ENCODE measurements around the gene DEFB108B. TPM values are rescaled to one million over a fixed set of nuclear protein-coding genes. Genes with fewer than 3 reads are reported as not detected.
"Not testable (repeated sequence)": the region's sequence is repeated elsewhere in the genome, so short reads cannot be mapped to it uniquely, and the experiment has no call there.

DEFB108B gene
- total and polyA plus RNA-seq, 4 donors, result not detected

DNA sequence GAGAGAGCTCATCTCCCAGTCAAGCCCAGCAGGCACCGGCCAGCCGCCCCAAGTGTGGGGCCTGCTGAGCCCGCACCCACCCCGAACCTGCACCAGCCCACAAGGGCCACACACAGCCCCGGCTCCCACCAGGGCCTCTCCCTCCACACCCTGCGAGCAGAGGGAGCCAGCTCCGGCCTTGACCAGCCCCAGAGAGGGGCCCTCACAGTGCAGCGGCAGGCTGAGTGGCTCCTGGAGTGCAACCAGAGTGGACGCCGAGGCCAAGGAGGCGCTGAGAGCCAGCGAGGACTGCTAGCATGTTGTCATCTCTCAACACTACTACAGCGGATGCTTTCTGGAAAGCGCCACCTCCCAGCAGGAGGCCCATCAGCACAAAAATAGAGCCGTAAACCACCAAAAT lies 10.9 kb downstream of the DEFB108B start:
- no peaks in the 10 kb centered on the region for H3K36me3 ChIP-seq (ENCODE audit: control insufficient read depth in 1 of 2, insufficient read depth in 2 of 2, low read length in 1 of 2)
- no peaks in the 10 kb centered on the region for H3K27me3 ChIP-seq (ENCODE audit: control insufficient read depth in 1 of 2, insufficient read depth in 2 of 2, low read length in 1 of 2)
- no peaks in the 10 kb centered on the region for H3K9me3 ChIP-seq (ENCODE audit: control insufficient read depth, low read length)
- DNase-seq (no peak), ATAC-seq (ENCODE audit: low FRiP score) (no peak)
- H3K27ac ChIP-seq (ENCODE audit: low read depth in 1 of 2, low read length in 2 of 2), result no peak overlapping the region
- H3K4me1 ChIP-seq (ENCODE audit: control insufficient read depth in 1 of 2, insufficient read depth in 2 of 2, low read length in 2 of 2), result no peaks in the 10 kb centered on the region
- intact Hi-C loops (cut with DNase I), result no loop called here
- 52 to 62% methylated on average over 15 of the region's 15 CpGs for WGBS, 2 donors
- no peak overlapping the region for H3K4me3 ChIP-seq (ENCODE audit: low read length in 2 of 2)

- H3K36me3 ChIP-seq (ENCODE audit: control insufficient read depth in 1 of 2, insufficient read depth in 2 of 2, low read length in 1 of 2); ATAC-seq (ENCODE audit: low FRiP score); H3K4me1 ChIP-seq (ENCODE audit: control insufficient read depth in 1 of 2, insufficient read depth in 2 of 2, low read length in 2 of 2); H3K4me3 ChIP-seq (ENCODE audit: low read length in 2 of 2); intact Hi-C loops (cut with DNase I); H3K27ac ChIP-seq (ENCODE audit: low read depth in 1 of 2, low read length in 2 of 2); H3K9me3 ChIP-seq (ENCODE audit: control insufficient read depth, low read length); DNase-seq; H3K27me3 ChIP-seq (ENCODE audit: control insufficient read depth in 1 of 2, insufficient read depth in 2 of 2, low read length in 1 of 2): not testable (repeated sequence)
- 85 to 93% methylated on average over 2 of the region's 2 CpGs for WGBS, 2 donors
Measured at GRCh38 chr11:71853895-71854294, 20.9 kb downstream of the DEFB108B start.

- H3K27ac ChIP-seq (ENCODE audit: low read depth in 1 of 2, low read length in 2 of 2); intact Hi-C loops (cut with DNase I); H3K4me1 ChIP-seq (ENCODE audit: control insufficient read depth in 1 of 2, insufficient read depth in 2 of 2, low read length in 2 of 2); H3K4me3 ChIP-seq (ENCODE audit: low read length in 2 of 2); H3K27me3 ChIP-seq (ENCODE audit: control insufficient read depth in 1 of 2, insufficient read depth in 2 of 2, low read length in 1 of 2); ATAC-seq (ENCODE audit: low FRiP score); H3K36me3 ChIP-seq (ENCODE audit: control insufficient read depth in 1 of 2, insufficient read depth in 2 of 2, low read length in 1 of 2); DNase-seq; H3K9me3 ChIP-seq (ENCODE audit: control insufficient read depth, low read length): not testable (repeated sequence)
- WGBS, 2 donors, result 61 to 67% methylated on average over 2 of the region's 2 CpGs
Measured at GRCh38 chr11:71855880-71856279, 22.9 kb downstream of the DEFB108B start.

GRCh38 chr11:71860835-71861234 lies 27.8 kb downstream of the DEFB108B start:
- intact Hi-C loops (cut with DNase I); H3K27me3 ChIP-seq (ENCODE audit: control insufficient read depth in 1 of 2, insufficient read depth in 2 of 2, low read length in 1 of 2); H3K36me3 ChIP-seq (ENCODE audit: control insufficient read depth in 1 of 2, insufficient read depth in 2 of 2, low read length in 1 of 2); H3K27ac ChIP-seq (ENCODE audit: low read depth in 1 of 2, low read length in 2 of 2); ATAC-seq (ENCODE audit: low FRiP score); H3K9me3 ChIP-seq (ENCODE audit: control insufficient read depth, low read length); DNase-seq; H3K4me1 ChIP-seq (ENCODE audit: control insufficient read depth in 1 of 2, insufficient read depth in 2 of 2, low read length in 2 of 2); H3K4me3 ChIP-seq (ENCODE audit: low read length in 2 of 2): not testable (repeated sequence)
- WGBS, 2 donors, result 95 to 98% methylated on average over 3 of the region's 3 CpGs

DNA sequence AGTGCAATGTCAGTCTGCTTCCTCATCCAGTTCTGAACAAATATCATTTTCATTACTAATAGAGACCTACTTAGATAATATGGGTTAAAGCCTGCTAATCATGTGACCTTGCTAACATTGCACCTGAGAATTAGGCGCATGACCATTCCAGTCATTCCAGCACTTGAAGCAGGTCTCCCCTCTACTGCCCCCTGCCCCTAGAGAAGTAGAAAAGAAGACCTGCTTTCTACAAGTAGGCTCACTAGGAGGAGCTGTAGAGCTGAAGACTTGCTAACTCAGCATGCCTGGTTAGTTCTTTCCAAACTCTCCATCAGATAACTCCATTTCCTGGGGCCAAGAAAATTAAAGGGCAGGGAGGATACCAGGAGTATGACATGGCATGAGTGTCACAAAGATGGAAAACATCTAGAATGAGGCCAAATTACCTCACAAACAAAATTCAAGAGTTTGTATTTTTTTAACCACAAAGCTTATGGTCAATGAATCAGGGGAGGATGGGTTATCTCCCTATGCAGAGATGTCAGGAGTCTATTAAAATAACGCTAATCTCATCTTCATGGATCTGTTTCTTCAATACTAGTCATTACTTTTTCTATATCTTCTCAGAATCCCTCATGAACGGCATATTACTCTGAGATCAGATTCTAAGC lies 31.1 kb downstream of the DEFB108B start:
- intact Hi-C loops (cut with DNase I); ATAC-seq (ENCODE audit: low FRiP score); H3K27ac ChIP-seq (ENCODE audit: low read depth in 1 of 2, low read length in 2 of 2); H3K4me1 ChIP-seq (ENCODE audit: control insufficient read depth in 1 of 2, insufficient read depth in 2 of 2, low read length in 2 of 2); H3K36me3 ChIP-seq (ENCODE audit: control insufficient read depth in 1 of 2, insufficient read depth in 2 of 2, low read length in 1 of 2); H3K9me3 ChIP-seq (ENCODE audit: control insufficient read depth, low read length); H3K4me3 ChIP-seq (ENCODE audit: low read length in 2 of 2); H3K27me3 ChIP-seq (ENCODE audit: control insufficient read depth in 1 of 2, insufficient read depth in 2 of 2, low read length in 1 of 2): not testable (repeated sequence)
- 61 to 62% methylated on average over 3 of the region's 3 CpGs for WGBS, 2 donors
- peak in 1 of 2 donors; percentile 21 for DNase-seq

DNA sequence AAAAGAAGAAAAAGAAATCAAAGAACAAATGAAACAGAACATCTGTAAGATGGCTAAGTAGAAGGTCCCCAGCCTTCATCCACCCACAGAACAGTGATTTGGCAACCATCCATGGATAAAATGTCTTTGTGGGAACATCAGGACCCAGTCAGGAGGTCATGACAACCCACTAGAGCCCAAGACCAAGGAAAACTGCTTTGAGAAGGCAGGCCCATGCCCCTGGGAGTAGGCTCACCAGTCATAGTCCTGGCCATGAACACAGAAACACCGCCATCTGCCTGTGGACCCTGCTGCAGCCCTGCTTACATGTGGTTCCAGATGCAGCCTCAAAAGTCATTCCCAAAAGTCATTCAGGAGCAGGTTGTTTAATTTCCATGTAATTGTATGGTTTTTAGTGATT lies 34.2 kb downstream of the DEFB108B start:
- 88 to 89% methylated on average over 1 of the region's 1 CpG for WGBS, 2 donors
- H3K4me3 ChIP-seq (ENCODE audit: low read length in 2 of 2); intact Hi-C loops (cut with DNase I); ATAC-seq (ENCODE audit: low FRiP score); H3K9me3 ChIP-seq (ENCODE audit: control insufficient read depth, low read length); H3K4me1 ChIP-seq (ENCODE audit: control insufficient read depth in 1 of 2, insufficient read depth in 2 of 2, low read length in 2 of 2); DNase-seq; H3K27ac ChIP-seq (ENCODE audit: low read depth in 1 of 2, low read length in 2 of 2); H3K27me3 ChIP-seq (ENCODE audit: control insufficient read depth in 1 of 2, insufficient read depth in 2 of 2, low read length in 1 of 2); H3K36me3 ChIP-seq (ENCODE audit: control insufficient read depth in 1 of 2, insufficient read depth in 2 of 2, low read length in 1 of 2): not testable (repeated sequence)

GRCh38 chr11:71869931-71870330 lies 36.9 kb downstream of the DEFB108B start:
- H3K27me3 ChIP-seq (ENCODE audit: control insufficient read depth in 1 of 2, insufficient read depth in 2 of 2, low read length in 1 of 2); ATAC-seq (ENCODE audit: low FRiP score); H3K27ac ChIP-seq (ENCODE audit: low read depth in 1 of 2, low read length in 2 of 2); H3K4me1 ChIP-seq (ENCODE audit: control insufficient read depth in 1 of 2, insufficient read depth in 2 of 2, low read length in 2 of 2); H3K9me3 ChIP-seq (ENCODE audit: control insufficient read depth, low read length); H3K4me3 ChIP-seq (ENCODE audit: low read length in 2 of 2); DNase-seq; intact Hi-C loops (cut with DNase I); H3K36me3 ChIP-seq (ENCODE audit: control insufficient read depth in 1 of 2, insufficient read depth in 2 of 2, low read length in 1 of 2): not testable (repeated sequence)
- WGBS, 2 donors, result 95 to 96% methylated on average over 3 of the region's 3 CpGs

DNA sequence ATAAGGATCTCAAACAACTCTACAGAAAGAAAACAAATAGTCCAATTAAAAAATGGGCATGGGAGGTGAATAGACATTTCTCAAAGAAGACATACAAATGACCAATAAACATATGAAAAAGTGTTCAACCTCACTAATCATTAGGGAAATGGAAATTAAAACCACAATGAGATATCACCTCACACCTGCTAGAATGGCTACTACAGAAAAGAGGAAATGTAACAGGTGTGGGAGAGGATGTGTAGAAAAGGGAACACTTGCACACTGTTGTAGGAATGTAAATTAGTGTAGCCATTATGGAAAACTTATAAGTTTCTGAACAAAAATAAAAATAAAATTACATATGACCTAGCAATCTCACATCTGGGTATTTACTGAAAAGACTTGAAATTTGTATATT lies 37.7 kb downstream of the DEFB108B start:
- H3K9me3 ChIP-seq (ENCODE audit: control insufficient read depth, low read length); H3K4me3 ChIP-seq (ENCODE audit: low read length in 2 of 2); intact Hi-C loops (cut with DNase I); H3K36me3 ChIP-seq (ENCODE audit: control insufficient read depth in 1 of 2, insufficient read depth in 2 of 2, low read length in 1 of 2); DNase-seq; H3K4me1 ChIP-seq (ENCODE audit: control insufficient read depth in 1 of 2, insufficient read depth in 2 of 2, low read length in 2 of 2); ATAC-seq (ENCODE audit: low FRiP score); H3K27me3 ChIP-seq (ENCODE audit: control insufficient read depth in 1 of 2, insufficient read depth in 2 of 2, low read length in 1 of 2); H3K27ac ChIP-seq (ENCODE audit: low read depth in 1 of 2, low read length in 2 of 2): not testable (repeated sequence)

DNA sequence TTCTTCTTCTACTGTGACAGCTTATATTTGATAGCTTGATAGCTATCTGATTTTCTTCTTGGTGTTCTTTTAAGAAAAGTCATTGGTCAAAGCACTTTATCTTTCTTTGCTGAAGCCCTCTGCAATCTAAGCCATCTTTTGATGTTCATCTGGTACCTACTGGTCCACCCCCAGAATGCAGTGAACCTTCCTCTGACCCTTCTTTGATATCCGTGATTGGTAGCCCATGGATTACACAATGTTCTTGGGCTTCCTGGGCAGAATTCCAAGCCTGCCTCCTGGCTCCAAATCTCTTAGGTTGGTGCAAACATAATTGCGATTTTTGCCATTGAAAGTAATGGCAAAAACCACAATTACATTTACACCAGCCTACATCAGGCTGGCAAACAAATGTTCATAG lies 43.3 kb downstream of the DEFB108B start:
- intact Hi-C loops (cut with DNase I); H3K4me1 ChIP-seq (ENCODE audit: control insufficient read depth in 1 of 2, insufficient read depth in 2 of 2, low read length in 2 of 2); H3K4me3 ChIP-seq (ENCODE audit: low read length in 2 of 2); DNase-seq; ATAC-seq (ENCODE audit: low FRiP score); H3K36me3 ChIP-seq (ENCODE audit: control insufficient read depth in 1 of 2, insufficient read depth in 2 of 2, low read length in 1 of 2); H3K27ac ChIP-seq (ENCODE audit: low read depth in 1 of 2, low read length in 2 of 2); H3K27me3 ChIP-seq (ENCODE audit: control insufficient read depth in 1 of 2, insufficient read depth in 2 of 2, low read length in 1 of 2); H3K9me3 ChIP-seq (ENCODE audit: control insufficient read depth, low read length): not testable (repeated sequence)
- 73 to 80% methylated on average over 2 of the region's 2 CpGs for WGBS, 2 donors

All from aorta (tissue), 5 donors.